Measurements from ENCODE around the gene IMMP1L.

The IMMP1L gene

DNA sequence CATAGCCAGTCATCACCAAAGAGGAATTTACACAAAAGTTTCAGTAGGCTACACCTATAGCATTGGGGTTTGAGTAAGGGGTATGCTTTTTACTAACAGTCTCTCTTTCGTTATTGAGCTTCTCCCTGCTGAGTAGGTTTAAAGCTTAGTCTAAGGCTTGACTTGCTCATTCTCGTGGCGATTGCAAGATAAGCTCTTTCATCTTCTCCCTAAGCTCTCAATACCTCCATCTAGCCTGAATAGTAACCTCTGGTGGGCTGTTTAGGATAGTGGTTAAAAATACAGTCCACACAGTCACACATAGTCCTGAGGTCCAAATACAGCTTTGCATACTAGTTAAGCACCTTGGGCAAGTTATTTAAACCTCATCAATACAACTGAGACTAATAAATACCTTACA, 65.6 kb downstream of the IMMP1L start:
- no peak overlapping the region for H3K4me3 ChIP-seq (ENCODE audit: low read depth, low read length)
- TF ChIP-seq, protein P1, sequence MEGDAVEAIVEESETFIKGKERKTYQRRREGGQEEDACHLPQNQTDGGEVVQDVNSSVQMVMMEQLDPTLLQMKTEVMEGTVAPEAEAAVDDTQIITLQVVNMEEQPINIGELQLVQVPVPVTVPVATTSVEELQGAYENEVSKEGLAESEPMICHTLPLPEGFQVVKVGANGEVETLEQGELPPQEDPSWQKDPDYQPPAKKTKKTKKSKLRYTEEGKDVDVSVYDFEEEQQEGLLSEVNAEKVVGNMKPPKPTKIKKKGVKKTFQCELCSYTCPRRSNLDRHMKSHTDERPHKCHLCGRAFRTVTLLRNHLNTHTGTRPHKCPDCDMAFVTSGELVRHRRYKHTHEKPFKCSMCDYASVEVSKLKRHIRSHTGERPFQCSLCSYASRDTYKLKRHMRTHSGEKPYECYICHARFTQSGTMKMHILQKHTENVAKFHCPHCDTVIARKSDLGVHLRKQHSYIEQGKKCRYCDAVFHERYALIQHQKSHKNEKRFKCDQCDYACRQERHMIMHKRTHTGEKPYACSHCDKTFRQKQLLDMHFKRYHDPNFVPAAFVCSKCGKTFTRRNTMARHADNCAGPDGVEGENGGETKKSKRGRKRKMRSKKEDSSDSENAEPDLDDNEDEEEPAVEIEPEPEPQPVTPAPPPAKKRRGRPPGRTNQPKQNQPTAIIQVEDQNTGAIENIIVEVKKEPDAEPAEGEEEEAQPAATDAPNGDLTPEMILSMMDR (IDR thresholded peaks at IDR 0.05; ENCODE audit: borderline replicate concordance, insufficient read depth, low read depth, low read length), result no peak

DNA sequence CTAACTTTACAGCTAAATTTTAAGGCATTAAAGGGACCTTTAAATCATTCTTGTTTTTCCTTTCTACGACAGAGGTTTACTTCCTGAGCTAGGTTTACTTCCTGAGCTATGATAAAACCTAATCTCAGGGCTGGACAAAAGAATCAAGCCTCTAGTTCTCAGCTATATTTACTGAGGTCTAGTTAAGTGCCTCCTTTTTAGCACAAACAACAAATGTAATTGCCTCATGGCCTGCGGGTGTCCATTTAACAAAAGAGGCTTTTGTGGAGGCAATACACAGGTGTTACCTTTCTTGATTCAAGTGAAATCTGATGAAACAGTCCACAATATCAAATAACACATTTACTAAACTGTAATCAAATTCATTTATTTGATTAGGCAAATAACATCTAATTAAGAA, 67.3 kb downstream of the IMMP1L start:
- TF ChIP-seq, protein P1 (IDR thresholded peaks at IDR 0.05; ENCODE audit: borderline replicate concordance, insufficient read depth, low read depth, low read length), result no peak
- H3K4me3 ChIP-seq (ENCODE audit: low read depth, low read length), result no peak overlapping the region

DNA sequence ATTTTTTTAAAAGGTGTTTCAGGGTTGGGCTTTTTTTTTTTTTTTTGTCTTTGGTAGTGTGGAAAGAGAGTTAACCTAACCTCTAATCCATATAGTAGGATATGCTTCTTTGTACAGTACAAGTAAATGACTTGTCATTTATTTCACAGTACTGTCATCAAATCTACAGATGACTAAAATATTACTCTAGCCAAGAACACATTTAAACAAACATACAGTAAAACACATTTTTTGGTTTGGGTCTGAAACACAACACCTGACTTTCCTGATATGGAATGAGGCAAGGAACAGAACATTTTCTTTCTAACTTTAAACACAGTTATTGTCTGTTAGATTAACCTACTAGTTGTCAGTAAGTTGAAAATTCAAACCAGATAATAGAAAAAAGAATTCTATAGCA, 68.1 kb downstream of the IMMP1L start:
- TF ChIP-seq, protein P1 (IDR thresholded peaks at IDR 0.05; ENCODE audit: borderline replicate concordance, insufficient read depth, low read depth, low read length), result no peak
- no peak overlapping the region for H3K4me3 ChIP-seq (ENCODE audit: low read depth, low read length)

DNA sequence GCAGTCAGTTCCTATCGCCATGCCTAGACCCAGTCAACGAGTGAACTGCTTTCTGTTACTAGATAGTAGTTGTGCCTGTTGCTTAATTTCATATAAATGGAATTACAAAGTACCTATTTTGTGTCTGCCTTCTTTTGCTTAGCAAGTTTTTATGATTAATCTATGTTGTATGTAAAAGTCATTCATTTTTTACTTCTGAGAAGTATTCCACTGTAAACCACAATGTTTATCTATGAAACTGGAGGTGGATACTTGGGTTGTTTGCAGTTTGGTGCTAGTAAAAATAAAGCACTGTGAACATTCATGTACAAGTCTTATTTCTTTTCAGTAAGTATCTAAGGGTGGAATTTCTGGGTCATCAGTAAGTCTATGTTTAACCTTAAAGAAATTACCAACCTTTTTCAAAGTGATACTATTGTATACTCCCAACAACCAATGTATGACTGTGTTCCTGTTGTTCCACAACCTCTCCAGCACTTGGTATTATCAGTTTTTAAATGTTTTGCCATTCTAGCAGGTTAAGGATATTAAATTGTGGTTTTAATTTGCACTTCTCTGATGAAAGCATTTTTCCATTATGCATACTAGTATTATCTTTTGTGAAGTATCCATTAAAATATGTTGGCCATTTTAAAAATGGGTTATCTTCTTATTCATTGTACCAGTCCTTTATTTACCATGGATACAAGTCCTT, 71.5 kb downstream of the IMMP1L start:
- TF ChIP-seq, protein P1 (IDR thresholded peaks at IDR 0.05; ENCODE audit: borderline replicate concordance, insufficient read depth, low read depth, low read length), result no peak
- H3K4me3 ChIP-seq (ENCODE audit: low read depth, low read length), result no peak overlapping the region

DNA sequence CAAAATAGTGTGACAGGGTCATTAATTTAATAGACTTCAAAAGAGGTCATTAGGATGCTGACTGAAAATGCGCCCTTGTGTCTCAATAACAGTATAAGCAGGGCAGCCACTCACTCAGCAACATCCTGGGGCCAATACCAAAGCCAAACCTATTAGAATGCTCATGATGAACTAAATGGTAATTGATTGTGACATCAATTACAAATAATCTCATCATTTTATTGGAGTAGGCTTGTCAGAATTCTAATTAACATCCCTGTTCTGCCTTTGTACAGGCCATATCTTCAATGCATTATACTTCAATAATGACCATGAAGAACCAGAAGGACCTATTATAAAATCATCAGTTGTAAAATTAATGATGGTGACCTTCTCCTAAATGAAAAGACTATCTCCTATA, 75.6 kb downstream of the IMMP1L start:
- H3K4me3 ChIP-seq (ENCODE audit: low read depth, low read length), result no peak overlapping the region
- TF ChIP-seq, protein P1 (IDR thresholded peaks at IDR 0.05; ENCODE audit: borderline replicate concordance, insufficient read depth, low read depth, low read length), result no peak

DNA sequence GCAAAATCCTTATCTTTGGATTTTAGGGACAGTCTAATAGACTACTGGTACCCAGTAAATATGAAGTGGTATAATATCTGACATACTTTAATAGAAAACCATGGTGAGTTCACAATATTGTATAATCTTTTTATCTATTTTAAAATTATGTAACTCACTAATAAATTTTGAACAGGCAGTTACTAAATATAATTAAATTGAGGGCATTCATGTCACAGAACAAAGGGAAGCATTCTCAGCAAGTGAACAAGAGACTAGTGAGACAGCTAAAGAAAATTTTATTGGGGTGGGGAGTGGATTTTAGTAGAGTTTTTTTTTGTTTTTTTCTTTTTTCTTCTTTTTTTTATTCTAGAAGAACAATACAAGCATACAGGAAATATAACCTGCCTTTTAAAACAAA, 84.8 kb downstream of the IMMP1L start:
- no peak overlapping the region for H3K4me3 ChIP-seq (ENCODE audit: low read depth, low read length)
- TF ChIP-seq, protein P1 (IDR thresholded peaks at IDR 0.05; ENCODE audit: borderline replicate concordance, insufficient read depth, low read depth, low read length), result no peak

DNA sequence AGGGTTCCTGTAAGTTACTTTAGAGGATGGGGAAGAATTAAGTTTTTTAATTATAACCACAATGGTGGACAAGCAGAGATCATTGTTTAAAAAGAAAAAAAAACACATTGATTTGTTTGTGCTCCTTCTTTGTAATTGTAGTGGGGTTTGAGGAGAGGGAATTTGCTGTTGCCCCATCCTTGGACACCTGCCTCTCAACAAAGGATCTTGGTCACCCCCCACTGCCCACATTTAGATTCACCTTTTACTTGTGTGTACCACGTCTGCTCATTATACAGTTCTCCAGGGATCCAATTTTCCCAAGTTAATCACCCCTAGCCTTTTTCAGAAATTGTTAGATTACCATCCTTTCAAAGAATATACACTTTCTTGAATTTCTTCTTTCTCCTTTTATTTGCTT, 86.7 kb downstream of the IMMP1L start:
- H3K4me3 ChIP-seq (ENCODE audit: low read depth, low read length), result no peak overlapping the region
- TF ChIP-seq, protein P1 (IDR thresholded peaks at IDR 0.05; ENCODE audit: borderline replicate concordance, insufficient read depth, low read depth, low read length), result no peak

All from GM12875 (cell line).